ENCODE data around the gene CZIB.

CZIB gene

DNA sequence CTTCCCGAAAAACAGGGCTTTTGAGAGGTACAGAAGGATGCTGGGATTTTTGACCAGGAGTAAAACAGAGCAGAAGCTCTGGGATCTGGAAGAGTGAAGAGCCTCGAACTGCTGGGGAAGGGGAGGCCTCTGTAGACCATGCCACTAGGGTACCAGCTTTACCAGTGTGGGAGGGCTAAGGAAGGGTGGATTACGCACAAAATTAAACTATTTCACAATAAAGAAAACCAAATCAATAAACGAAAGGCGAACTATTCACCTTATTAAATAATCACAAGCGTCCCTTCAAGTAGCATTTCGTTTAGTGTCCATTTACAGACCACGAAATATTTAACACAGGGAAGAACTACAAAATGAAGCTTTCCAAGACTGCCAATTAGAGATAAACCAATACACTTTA, 723 bp downstream of the CZIB start:
- TF ChIP-seq SIN3A (IDR thresholded peaks at IDR 0.05; ENCODE audit: borderline replicate concordance, insufficient read depth, low read length) (no peak), FOXP2 (optimal IDR thresholded peaks at IDR 0.05; ENCODE audit: borderline replicate concordance, extremely low read depth, extremely low read length, insufficient read depth) (no peak), POLR2AphosphoS5 (IDR thresholded peaks at IDR 0.05; ENCODE audit: low read depth, low read length) (no peak), TAF1 (IDR thresholded peaks at IDR 0.05; ENCODE audit: borderline replicate concordance, insufficient read depth, low read length) (no peak)
- TF ChIP-seq, protein P1, sequence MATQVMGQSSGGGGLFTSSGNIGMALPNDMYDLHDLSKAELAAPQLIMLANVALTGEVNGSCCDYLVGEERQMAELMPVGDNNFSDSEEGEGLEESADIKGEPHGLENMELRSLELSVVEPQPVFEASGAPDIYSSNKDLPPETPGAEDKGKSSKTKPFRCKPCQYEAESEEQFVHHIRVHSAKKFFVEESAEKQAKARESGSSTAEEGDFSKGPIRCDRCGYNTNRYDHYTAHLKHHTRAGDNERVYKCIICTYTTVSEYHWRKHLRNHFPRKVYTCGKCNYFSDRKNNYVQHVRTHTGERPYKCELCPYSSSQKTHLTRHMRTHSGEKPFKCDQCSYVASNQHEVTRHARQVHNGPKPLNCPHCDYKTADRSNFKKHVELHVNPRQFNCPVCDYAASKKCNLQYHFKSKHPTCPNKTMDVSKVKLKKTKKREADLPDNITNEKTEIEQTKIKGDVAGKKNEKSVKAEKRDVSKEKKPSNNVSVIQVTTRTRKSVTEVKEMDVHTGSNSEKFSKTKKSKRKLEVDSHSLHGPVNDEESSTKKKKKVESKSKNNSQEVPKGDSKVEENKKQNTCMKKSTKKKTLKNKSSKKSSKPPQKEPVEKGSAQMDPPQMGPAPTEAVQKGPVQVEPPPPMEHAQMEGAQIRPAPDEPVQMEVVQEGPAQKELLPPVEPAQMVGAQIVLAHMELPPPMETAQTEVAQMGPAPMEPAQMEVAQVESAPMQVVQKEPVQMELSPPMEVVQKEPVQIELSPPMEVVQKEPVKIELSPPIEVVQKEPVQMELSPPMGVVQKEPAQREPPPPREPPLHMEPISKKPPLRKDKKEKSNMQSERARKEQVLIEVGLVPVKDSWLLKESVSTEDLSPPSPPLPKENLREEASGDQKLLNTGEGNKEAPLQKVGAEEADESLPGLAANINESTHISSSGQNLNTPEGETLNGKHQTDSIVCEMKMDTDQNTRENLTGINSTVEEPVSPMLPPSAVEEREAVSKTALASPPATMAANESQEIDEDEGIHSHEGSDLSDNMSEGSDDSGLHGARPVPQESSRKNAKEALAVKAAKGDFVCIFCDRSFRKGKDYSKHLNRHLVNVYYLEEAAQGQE (IDR thresholded peaks at IDR 0.05; ENCODE audit: insufficient read depth in 1 of 2, low read depth in 2 of 2, low read length in 2 of 2) = no peak

DNA sequence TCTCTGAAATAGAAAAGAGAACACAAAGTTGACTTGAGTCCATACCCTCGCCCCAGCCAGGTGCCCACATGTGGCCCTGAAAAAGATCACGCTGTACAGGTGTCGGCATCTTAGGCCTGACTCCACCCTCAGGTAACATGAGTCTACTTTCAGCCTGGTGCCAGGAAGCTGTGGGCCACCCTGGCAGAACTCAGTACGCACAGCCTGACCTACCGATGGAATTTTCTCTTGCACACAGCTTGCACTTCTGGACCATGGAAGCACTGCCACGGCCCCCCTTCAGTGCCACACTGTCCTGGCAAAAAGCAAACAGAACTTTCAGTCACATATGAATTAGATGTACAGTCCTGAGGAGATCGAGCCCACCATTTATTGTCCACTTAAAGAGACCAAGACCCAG, 2.2 kb downstream of the CZIB start:
- TF ChIP-seq POLR2AphosphoS5 (IDR thresholded peaks at IDR 0.05; ENCODE audit: low read depth, low read length) (no peak), SIN3A (IDR thresholded peaks at IDR 0.05; ENCODE audit: borderline replicate concordance, insufficient read depth, low read length) (no peak), FOXP2 (optimal IDR thresholded peaks at IDR 0.05; ENCODE audit: borderline replicate concordance, extremely low read depth, extremely low read length, insufficient read depth) (no peak), TAF1 (IDR thresholded peaks at IDR 0.05; ENCODE audit: borderline replicate concordance, insufficient read depth, low read length) (no peak)
- TF ChIP-seq, protein P1 (IDR thresholded peaks at IDR 0.05; ENCODE audit: insufficient read depth in 1 of 2, low read depth in 2 of 2, low read length in 2 of 2) = no peak

DNA sequence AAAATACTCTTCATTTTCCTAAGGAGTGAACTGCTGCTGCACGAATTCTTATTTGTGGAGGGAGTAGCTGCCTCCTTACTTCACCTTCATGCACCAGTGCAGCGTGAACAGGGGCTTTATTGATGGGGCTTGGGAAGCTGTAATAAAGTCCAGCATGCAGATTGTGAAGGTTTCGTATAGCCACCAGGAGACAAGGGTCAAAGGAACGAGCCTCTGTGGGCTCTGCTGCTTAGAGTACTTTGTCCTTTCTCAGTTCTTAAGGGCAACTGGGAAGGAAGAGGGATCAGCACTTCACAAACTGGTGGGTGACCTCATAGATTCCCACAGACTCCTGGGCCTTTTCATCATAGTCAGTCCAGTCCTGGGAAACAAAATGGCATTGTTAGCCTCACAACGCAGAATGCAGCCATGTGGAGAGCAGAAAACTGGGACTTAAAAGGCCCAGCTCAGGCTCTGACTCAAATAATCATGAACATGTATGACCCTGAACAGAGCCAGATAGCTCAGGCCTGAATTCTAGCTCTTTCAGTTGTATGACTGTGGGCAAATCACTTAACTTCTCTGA, 6.0 kb downstream of the CZIB start:
- TF ChIP-seq FOXP2 (optimal IDR thresholded peaks at IDR 0.05; ENCODE audit: borderline replicate concordance, extremely low read depth, extremely low read length, insufficient read depth) (no peak), SIN3A (IDR thresholded peaks at IDR 0.05; ENCODE audit: borderline replicate concordance, insufficient read depth, low read length) (no peak), TAF1 (IDR thresholded peaks at IDR 0.05; ENCODE audit: borderline replicate concordance, insufficient read depth, low read length) (no peak), POLR2AphosphoS5 (IDR thresholded peaks at IDR 0.05; ENCODE audit: low read depth, low read length) (no peak)
- TF ChIP-seq, protein P1 (IDR thresholded peaks at IDR 0.05; ENCODE audit: insufficient read depth in 1 of 2, low read depth in 2 of 2, low read length in 2 of 2) = no peak

DNA sequence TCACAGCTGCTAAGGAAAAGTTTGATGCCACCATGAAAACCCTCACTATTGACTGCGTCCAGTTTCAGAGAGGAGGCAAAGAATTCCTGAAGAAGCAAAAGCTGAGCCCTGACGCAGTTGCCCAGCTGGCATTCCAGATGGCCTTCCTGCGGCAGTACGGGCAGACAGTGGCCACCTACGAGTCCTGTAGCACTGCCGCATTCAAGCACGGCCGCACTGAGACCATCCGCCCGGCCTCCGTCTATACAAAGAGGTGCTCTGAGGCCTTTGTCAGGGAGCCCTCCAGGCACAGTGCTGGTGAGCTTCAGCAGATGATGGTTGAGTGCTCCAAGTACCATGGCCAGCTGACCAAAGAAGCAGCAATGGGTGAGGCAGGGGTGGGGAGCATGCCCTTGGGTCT, 9.5 kb downstream of the CZIB start:
- TF ChIP-seq POLR2AphosphoS5 (IDR thresholded peaks at IDR 0.05; ENCODE audit: low read depth, low read length) (no peak), SIN3A (IDR thresholded peaks at IDR 0.05; ENCODE audit: borderline replicate concordance, insufficient read depth, low read length) (no peak), TAF1 (IDR thresholded peaks at IDR 0.05; ENCODE audit: borderline replicate concordance, insufficient read depth, low read length) (no peak), FOXP2 (optimal IDR thresholded peaks at IDR 0.05; ENCODE audit: borderline replicate concordance, extremely low read depth, extremely low read length, insufficient read depth) (no peak)
- TF ChIP-seq, protein P1 (IDR thresholded peaks at IDR 0.05; ENCODE audit: insufficient read depth in 1 of 2, low read depth in 2 of 2, low read length in 2 of 2) = no peak

Measured in PFSK-1 (cell line).